Cardiac septum (tissue), 1 donor: ENCODE results near the gene COX14. TPM values are rescaled to one million over a fixed set of nuclear protein-coding genes. Genes with fewer than 3 reads are reported as not detected.
"Not testable (repeated sequence)": the region's sequence is repeated elsewhere in the genome, so short reads cannot be mapped to it uniquely, and the experiment has no call there.

Experiments
- DNase-seq: peaks from one replicate; pipeline ENCODE4 v3.0.0-alpha.2; 2020; ENCODE audit warnings: low spot score
- intact Hi-C: fragments of 100-400 bp; cut with DNase I; formaldehyde crosslinking; loops from one replicate; pipeline ENCODE4 v1.14.0; 2022
- total RNA-seq: library from RNA; stranded (reverse); fragmentation: NEBNext Ultra II Directional; extraction: Animal tissue kit (Norgen Biotek cat#: 25700); gene quantifications from one replicate; pipeline ENCODE4 v1.2.1, GENCODE V29; 2021
- donor health status: DM: no; HTN: no; CAD: no.

The COX14 gene
- total RNA-seq, 1 donor from 2014 or later: 152 TPM

GRCh38 chr12:50132505-50133135 lies 20.6 kb downstream of the COX14 start:
- intact Hi-C loops: loop anchor here (5.0 kb wide), 1 partner anchor 35 kb away; the partner anchor contains the start of gene CERS5
- no peak for DNase-seq

DNA sequence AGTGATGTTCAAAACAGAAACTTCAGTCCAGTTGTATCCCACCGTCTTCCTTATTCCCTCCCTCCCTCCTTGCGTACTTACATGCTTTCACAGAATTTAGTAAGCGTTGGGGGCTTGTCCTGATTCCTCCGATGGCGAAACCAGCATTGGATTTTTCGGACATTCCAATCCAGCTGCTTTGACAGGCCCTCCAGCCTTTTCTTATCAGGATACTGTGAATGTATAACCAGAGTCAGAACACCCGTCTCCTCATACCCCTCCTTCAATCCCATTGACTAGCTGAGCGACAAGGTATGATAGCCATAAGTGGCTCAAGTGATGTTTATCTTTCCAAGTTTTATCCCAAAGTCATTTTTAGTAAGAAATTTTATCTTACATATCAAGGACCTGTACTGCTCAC lies 31.0 kb downstream of the COX14 start:
- intact Hi-C loops: no loop called here
- DNase-seq: no peak

DNA sequence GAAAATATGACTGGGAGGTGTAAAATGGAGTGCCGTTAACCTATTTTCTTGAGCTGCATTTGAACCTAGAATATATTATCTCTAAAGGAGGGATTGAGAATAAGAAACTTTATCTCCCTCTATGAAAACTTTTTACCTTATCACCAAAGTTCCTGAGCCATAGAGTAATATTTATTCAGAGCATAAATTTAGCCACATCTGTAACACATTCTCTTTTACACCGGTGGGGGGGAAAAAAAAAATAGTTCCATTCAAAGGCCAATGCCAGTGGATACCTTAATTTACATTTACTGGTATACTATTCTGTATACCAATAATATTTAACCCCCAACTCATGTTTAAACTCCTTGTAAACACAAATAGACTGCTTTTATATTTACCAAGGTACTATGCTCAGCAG lies 33.4 kb downstream of the COX14 start:
- DNase-seq: no peak
- intact Hi-C loops: no loop called here

- no peak for DNase-seq
- intact Hi-C loops: no loop called here
Measured at GRCh38 chr12:50147281-50147680, 35.2 kb downstream of the COX14 start.

DNA sequence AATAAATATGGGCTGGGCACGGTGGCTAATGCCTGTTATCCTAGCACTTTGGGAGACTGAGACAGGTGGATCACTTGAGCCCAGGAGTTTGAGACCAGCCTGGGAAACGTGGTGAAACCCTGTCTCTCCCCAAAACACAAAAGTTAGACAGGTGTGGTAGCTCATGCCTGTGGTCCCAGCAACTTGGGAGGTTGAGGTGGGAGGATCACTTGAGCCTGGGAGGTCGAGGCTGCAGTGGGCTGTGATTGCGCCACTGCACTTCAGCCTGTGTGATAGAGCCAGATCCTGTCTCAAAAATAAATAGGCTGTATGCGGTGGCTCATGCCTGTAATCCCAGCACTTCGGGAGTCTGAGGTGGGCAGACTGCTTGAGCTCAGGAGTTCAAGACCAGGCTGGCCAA lies 36.0 kb downstream of the COX14 start:
- intact Hi-C loops, DNase-seq: not testable (repeated sequence)

DNA sequence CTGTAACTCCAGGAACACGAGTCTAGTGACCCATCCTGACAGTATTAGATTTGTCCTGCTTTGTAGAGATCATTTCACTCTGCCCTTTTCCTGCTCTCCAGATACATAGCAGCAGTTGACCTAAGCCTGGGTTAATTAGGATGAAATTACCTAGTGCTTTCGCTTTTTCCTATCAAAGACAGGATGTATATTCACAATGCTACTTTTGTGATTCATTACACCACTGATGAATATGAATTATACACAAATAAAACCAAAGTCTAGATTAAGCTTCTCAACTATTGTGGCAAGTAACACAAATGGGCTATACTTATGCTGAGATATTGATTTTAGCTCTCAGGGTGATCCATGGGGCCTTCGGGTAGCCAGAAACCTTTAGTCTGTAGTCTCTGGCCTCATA lies 37.3 kb downstream of the COX14 start:
- no peak for DNase-seq
- intact Hi-C loops: no loop called here

- intact Hi-C loops: no loop called here
- no peak for DNase-seq
Measured at GRCh38 chr12:50151047-50151687, 39.1 kb downstream of the COX14 start.

DNA sequence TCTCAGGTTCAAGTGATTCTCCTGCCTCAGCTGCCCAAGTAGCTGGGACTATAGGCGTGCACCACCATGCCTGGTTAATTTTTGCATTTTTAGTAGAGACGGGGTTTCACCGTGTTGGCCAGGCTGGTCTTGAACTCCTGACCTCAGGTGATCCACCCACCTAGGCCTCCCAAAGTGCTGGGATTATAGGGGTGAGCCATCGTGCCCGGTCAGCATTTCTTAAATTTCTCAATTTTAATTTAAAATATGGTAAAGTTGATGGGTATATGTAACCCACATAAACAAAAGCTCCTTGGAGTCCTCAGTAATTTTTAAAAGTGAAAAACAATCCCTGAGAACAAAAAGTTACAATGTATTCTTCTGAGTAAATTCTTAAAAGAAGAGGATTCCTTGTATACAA lies 42.9 kb downstream of the COX14 start:
- intact Hi-C loops: not testable (repeated sequence)

DNA sequence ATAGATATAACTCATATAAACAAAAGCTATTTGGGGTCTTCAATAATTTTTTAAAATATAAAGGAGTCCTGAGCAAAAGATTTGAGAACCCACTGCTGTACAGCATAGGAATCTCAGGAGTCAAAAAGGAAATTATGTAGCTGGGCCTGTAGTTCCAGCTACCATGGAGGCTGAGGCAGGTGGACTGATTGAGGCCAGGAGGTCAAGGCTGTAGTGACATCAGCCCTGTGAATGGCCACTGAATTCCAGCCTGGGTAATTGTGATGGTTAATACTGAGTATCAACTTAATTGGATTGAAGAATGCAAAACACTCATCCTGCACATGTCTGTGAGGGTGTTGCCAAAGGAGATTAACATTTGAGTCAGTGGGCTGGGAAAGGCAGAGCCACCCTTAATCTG lies 44.6 kb downstream of the COX14 start:
- no peak for DNase-seq
- intact Hi-C loops: no loop called here

More for the DNA sequence above, 42.9 kb downstream of the COX14 start:
- not testable (repeated sequence) for DNase-seq

- DNase-seq: no peak
- intact Hi-C loops: no loop called here
Measured at GRCh38 chr12:50157259-50157658, 45.2 kb downstream of the COX14 start.

DNA sequence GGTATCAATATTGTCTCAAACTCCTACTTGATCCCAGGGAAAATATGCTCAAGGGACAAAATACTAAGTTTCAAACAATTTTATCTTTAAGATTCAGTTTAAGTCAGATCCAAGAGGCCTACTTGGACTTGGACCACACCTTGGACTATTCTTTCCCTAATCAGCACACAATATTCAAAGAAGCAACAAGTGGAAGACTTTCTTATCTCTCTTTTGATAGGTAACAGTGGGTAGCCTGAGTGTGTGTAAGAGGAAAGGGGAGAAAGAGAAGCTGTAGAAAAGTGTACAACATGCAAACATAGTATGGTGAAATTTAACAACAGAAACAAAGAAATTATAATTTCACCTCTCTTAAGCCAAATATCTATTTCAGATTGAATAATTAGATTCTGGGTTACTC lies 48.6 kb downstream of the COX14 start:
- intact Hi-C loops: loop anchor here (10.0 kb wide), 1 partner anchor 46 kb away; the partner anchor contains the start of gene COX14
- no peak for DNase-seq

DNA sequence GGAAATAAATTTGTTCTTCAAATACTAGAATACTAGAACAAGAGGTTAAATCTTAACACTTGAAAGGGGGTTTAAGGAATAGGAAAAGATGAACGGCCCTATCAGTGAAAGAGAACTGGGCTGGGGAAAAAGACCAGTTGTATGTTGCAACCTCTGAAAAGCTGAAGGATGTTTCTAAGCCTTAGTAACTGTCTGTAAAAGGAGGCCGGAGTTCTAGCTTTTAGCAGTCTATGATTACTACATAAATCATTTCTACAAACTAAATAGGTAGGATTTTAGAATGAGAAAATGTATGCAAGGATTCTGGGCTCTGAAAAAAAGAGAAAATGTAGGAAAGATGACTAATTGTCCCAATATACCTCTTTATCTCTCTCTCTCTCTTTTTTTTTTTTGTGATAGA lies 50.2 kb downstream of the COX14 start:
- no peak for DNase-seq
- intact Hi-C loops: loop anchor here (10.0 kb wide), 1 partner anchor 47 kb away; the partner anchor contains the start of gene COX14

GRCh38 chr12:50164963-50165362 lies 52.9 kb downstream of the COX14 start:
- no peak for DNase-seq
- intact Hi-C loops: loop anchor here (5.0 to 10.0 kb wide), 2 partner anchors 33 to 50 kb away; partner anchors contain the start of gene COX14

DNA sequence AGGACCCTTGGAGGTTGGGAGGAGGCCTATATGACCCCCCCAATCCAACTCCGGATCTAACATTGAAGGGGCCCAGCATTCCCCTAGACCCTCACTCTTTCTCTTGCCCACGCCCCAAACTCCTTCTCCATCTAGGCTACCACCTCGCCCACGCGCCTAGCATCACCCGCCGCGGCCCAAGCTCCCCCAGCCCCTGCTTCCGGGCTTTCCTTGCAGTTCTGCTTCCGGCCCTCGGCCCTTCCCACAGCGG lies 54.7 kb downstream of the COX14 start:
- DNase-seq: peak; percentile 83
- intact Hi-C loops: loop anchor here (2.0 to 10.0 kb wide), 3 partner anchors 34 to 84 kb away; partner anchors contain the start of gene COX14

GRCh38 chr12:50167049-50167828 lies 55.2 kb downstream of the COX14 start, which contains the start of gene CERS5:
Gene CERS5, minus strand, starts transcription at chr12:50167369. Its CDS starts 72 bp downstream, at chr12:50167297.
- intact Hi-C loops: loop anchor here (2.0 to 10.0 kb wide), 3 partner anchors 35 to 84 kb away; partner anchors contain the start of gene COX14
- DNase-seq: peak; percentile 99

Other genes starting within 250 kb of the COX14 start
- gene FAIM2, start 208.3 kb upstream of the COX14 start, total RNA-seq: 1.7 TPM
- gene AQP2, start 161.5 kb upstream of the COX14 start, total RNA-seq: not detected
- gene AQP5, start 150.4 kb upstream of the COX14 start, total RNA-seq: not detected
- gene AQP6, start 139.3 kb upstream of the COX14 start, total RNA-seq: not detected
- 2.6 TPM for gene RACGAP1, start 86.7 kb upstream of the COX14 start, total RNA-seq
- 0.30 TPM for gene ASIC1, start 54.6 kb upstream of the COX14 start, total RNA-seq
- gene SMARCD1, start 26.9 kb upstream of the COX14 start, total RNA-seq: 20.5 TPM
- gene GPD1, start 8.2 kb upstream of the COX14 start, total RNA-seq: 5.1 TPM
- 18.9 TPM for gene CERS5, start 55.1 kb downstream of the COX14 start, total RNA-seq
- 24.3 TPM for gene LIMA1, start 171.3 kb downstream of the COX14 start, total RNA-seq